H9 (cell line): Measurements from ENCODE around the gene ASL. TPM values are rescaled to one million over a fixed set of nuclear protein-coding genes. Genes with fewer than 3 reads are reported as not detected.
"Not testable (repeated sequence)": the region's sequence is repeated elsewhere in the genome, so short reads cannot be mapped to it uniquely, and the experiment has no call there.

Experiments
- DNase-seq: peaks from one replicate; pipeline ENCODE4 v3.0.0-alpha.2; 2017
- H2AFZ ChIP-seq: one replicate; pipeline ENCODE4 v1.6.1; 2013; ENCODE audit warnings: mild to moderate bottlenecking, low read length, control low read depth, moderate library complexity
- H2AK5ac ChIP-seq: 2 replicates; pipeline ENCODE4 v1.6.1; 2013; ENCODE audit warnings: low read length, control low read depth, mixed read lengths; ENCODE audit not compliant: insufficient read length
- H2BK120ac ChIP-seq: one replicate; pipeline ENCODE4 v1.6.1; 2013; ENCODE audit warnings: low read depth, mild to moderate bottlenecking, low read length, control low read depth, inconsistent platforms; ENCODE audit not compliant: poor library complexity, severe bottlenecking
- H2BK12ac ChIP-seq: 2 replicates; pipeline ENCODE4 v1.6.1; 2013; ENCODE audit warnings: low read length, control low read depth, mixed read lengths, low read depth; ENCODE audit not compliant: insufficient read length
- H2BK15ac ChIP-seq: 2 replicates; pipeline ENCODE4 v1.6.1; 2013; ENCODE audit warnings: low read depth, low read length, control low read depth
- H2BK20ac ChIP-seq: one replicate; pipeline ENCODE4 v1.6.1; 2013; ENCODE audit warnings: low read depth, mild to moderate bottlenecking, low read length, control low read depth, inconsistent platforms; ENCODE audit not compliant: poor library complexity, severe bottlenecking
- H2BK5ac ChIP-seq: 2 replicates; pipeline ENCODE4 v1.6.1; 2013; ENCODE audit warnings: low read length, control low read depth, mixed read lengths; ENCODE audit not compliant: insufficient read length
- H3K14ac ChIP-seq: 2 replicates; pipeline ENCODE4 v1.6.1; 2013; ENCODE audit warnings: low read length, control low read depth; ENCODE audit not compliant: insufficient read depth
- H3K18ac ChIP-seq: 2 replicates; pipeline ENCODE4 v1.6.1; 2013; ENCODE audit warnings: low read depth, mild to moderate bottlenecking, mixed read lengths, low read length, control low read depth; ENCODE audit not compliant: insufficient read length
- H3K23ac ChIP-seq: 2 replicates; pipeline ENCODE4 v1.6.1; 2013; ENCODE audit warnings: low read length, control low read depth, mixed read lengths, low read depth; ENCODE audit not compliant: insufficient read length
- H3K23me2 ChIP-seq: 2 replicates; pipeline ENCODE4 v1.6.1; 2013; ENCODE audit warnings: low read depth, mild to moderate bottlenecking, mixed read lengths, low read length, control low read depth; ENCODE audit not compliant: insufficient read length, poor library complexity, severe bottlenecking
- H3K27ac ChIP-seq: 2 replicates; pipeline ENCODE4 v1.5.1; 2013; ENCODE audit warnings: low read length, control low read depth, mixed read lengths, low read depth; ENCODE audit not compliant: insufficient read length
- H3K27me3 ChIP-seq: 2 replicates; pipeline ENCODE4 v1.6.1; 2013; ENCODE audit warnings: low read length, control low read depth, inconsistent platforms; ENCODE audit not compliant: insufficient read depth
- H3K4ac ChIP-seq: 2 replicates; pipeline ENCODE4 v1.6.1; 2013; ENCODE audit warnings: low read depth, mild to moderate bottlenecking, control low read depth, inconsistent platforms, low read length, moderate library complexity
- H3K4me1 ChIP-seq: 2 replicates; pipeline ENCODE4 v1.6.1; 2013; ENCODE audit warnings: low read length, control low read depth, inconsistent platforms; ENCODE audit not compliant: insufficient read depth
- H3K4me2 ChIP-seq: 2 replicates; pipeline ENCODE4 v1.6.1; 2013; ENCODE audit warnings: low read length, control low read depth, mixed read lengths; ENCODE audit not compliant: insufficient read length, insufficient read depth
- H3K56ac ChIP-seq: 2 replicates; pipeline ENCODE4 v1.6.1; 2013; ENCODE audit warnings: low read depth, mild to moderate bottlenecking, mixed read lengths, low read length, control low read depth; ENCODE audit not compliant: insufficient read length
- H3K79me1 ChIP-seq: 2 replicates; pipeline ENCODE4 v1.6.1; 2013; ENCODE audit warnings: low read depth, mild to moderate bottlenecking, moderate library complexity, low read length, control low read depth, inconsistent platforms; ENCODE audit not compliant: insufficient read depth, poor library complexity, severe bottlenecking
- H3K79me2 ChIP-seq: 2 replicates; pipeline ENCODE4 v1.6.1; 2013; ENCODE audit warnings: low read length, control low read depth, inconsistent platforms; ENCODE audit not compliant: insufficient read depth
- H3K9ac ChIP-seq: 2 replicates; pipeline ENCODE4 v1.6.1; 2013; ENCODE audit warnings: low read length, control low read depth, mixed read lengths; ENCODE audit not compliant: insufficient read length; ENCODE audit errors: extremely low read depth
- H3K9me3 ChIP-seq: one replicate; pipeline ENCODE4 v1.6.1; 2013; ENCODE audit warnings: low read depth, low read length, inconsistent platforms; ENCODE audit not compliant: control insufficient read depth
- H3T11ph ChIP-seq: one replicate; pipeline ENCODE4 v1.6.1; 2013; ENCODE audit warnings: mild to moderate bottlenecking, low read length, control low read depth, inconsistent platforms
- H4K20me1 ChIP-seq: one replicate; pipeline ENCODE4 v1.6.1; 2013; ENCODE audit not compliant: control insufficient read depth, insufficient read length, insufficient read depth
- H4K5ac ChIP-seq: 2 replicates; pipeline ENCODE4 v1.6.1; 2013; ENCODE audit warnings: low read depth, mild to moderate bottlenecking, mixed read lengths, low read length, control low read depth; ENCODE audit not compliant: insufficient read length
- H4K8ac ChIP-seq: replicated peaks from 2 replicates; pipeline ENCODE4 v1.6.1; 2013; ENCODE audit warnings: low read length, control low read depth, mixed read lengths, low read depth; ENCODE audit not compliant: insufficient read length
- H4K91ac ChIP-seq: 2 replicates; pipeline ENCODE4 v1.6.1; 2013; ENCODE audit warnings: low read depth, mild to moderate bottlenecking, moderate library complexity, mixed read lengths, low read length, control low read depth; ENCODE audit not compliant: insufficient read length
- H3K27ac Mint-ChIP-seq, 3 experiments: 2 replicates in 2 of 3; 3 replicates in 1 of 3; pipeline ENCODE4 v1.8.0; 2020 to 2021; ENCODE audit warnings: mixed read lengths in 3 of 3, mild to moderate bottlenecking in 1 of 3, moderate library complexity in 1 of 3
- H3K27me3 Mint-ChIP-seq: 2 replicates; pipeline ENCODE4 v1.8.0; 2021; ENCODE audit warnings: low read depth, mild to moderate bottlenecking, moderate library complexity, mixed read lengths
- H3K36me3 Mint-ChIP-seq, 3 experiments: 2 replicates in 2 of 3; 3 replicates in 1 of 3; pipeline ENCODE4 v1.8.0; 2020 to 2021; ENCODE audit warnings: low read depth in 3 of 3, mixed read lengths in 3 of 3; ENCODE audit not compliant: insufficient read depth in 1 of 3
- H3K4me1 Mint-ChIP-seq, 2 experiments: 2 replicates each; pipeline ENCODE4 v1.8.0; 2020; ENCODE audit warnings: mixed read lengths in 2 of 2
- H3K4me3 Mint-ChIP-seq, 2 experiments: 2 replicates in 1 of 2; 3 replicates in 1 of 2; pipeline ENCODE4 v1.8.0; 2020 to 2021; ENCODE audit warnings: mild to moderate bottlenecking in 2 of 2, mixed read lengths in 2 of 2, moderate library complexity in 1 of 2
- H3K9me3 Mint-ChIP-seq, 2 experiments: 2 replicates in 1 of 2; 3 replicates in 1 of 2; pipeline ENCODE4 v1.8.0; 2020; ENCODE audit warnings: mild to moderate bottlenecking in 2 of 2, mixed read lengths in 2 of 2, moderate library complexity in 1 of 2
- WGBS: extraction: QIAGEN DNeasy Blood & Tissue Kit; methylation state at CpG from one replicate; pipeline ENCODE4 v1.1.7; 2013; ENCODE audit warnings: missing lambda C conversion rate, low lambda C conversion rate, mixed read lengths; ENCODE audit not compliant: insufficient read length; ENCODE audit errors: extremely low coverage; 5-methylcytosine and 5-hydroxymethylcytosine counted together
- total RNA-seq: library from RNA; stranded (reverse); gene quantifications from 2 replicates; pipeline ENCODE4 v1.2.1, GENCODE V29; 2021

Gene ASL
- total RNA-seq, 1 experiment from 2014 or later, result 30.7 TPM

DNA sequence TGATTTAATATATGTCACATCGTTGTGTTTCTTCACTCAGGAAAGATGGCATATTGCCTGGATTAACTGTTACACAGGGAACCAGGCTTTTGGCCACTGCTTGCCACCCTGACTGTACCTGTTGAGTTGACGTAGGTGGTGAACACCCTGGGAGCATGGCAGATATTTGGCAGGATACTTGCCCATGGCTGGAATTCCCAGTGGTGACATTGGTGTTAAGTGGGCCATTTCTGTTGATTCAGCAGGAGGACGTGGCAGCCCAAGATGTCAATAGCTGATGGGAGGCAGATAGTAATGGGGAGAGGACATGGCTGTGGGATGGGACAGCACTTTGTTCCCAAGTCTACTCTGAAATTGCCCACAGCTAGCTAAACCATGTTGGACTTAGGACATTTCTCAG lies 51.6 kb downstream of the ASL start:
- not testable (repeated sequence) for H3K23ac ChIP-seq, H3K9me3 ChIP-seq, H3K9me3 Mint-ChIP-seq, H3K14ac ChIP-seq, H3K27ac Mint-ChIP-seq, H2AFZ ChIP-seq, H4K8ac ChIP-seq, H3K27ac ChIP-seq, H3K18ac ChIP-seq, DNase-seq, H3K27me3 ChIP-seq, H4K91ac ChIP-seq, H3K4me1 ChIP-seq, H2BK15ac ChIP-seq, H3K9ac ChIP-seq, H3T11ph ChIP-seq, H4K5ac ChIP-seq, H3K4me1 Mint-ChIP-seq, H3K23me2 ChIP-seq, H2BK5ac ChIP-seq, H3K4me2 ChIP-seq, H2BK120ac ChIP-seq, H3K56ac ChIP-seq, H4K20me1 ChIP-seq, H3K4me3 Mint-ChIP-seq, H2BK12ac ChIP-seq, H3K4ac ChIP-seq, H2AK5ac ChIP-seq, H3K79me1 ChIP-seq, H2BK20ac ChIP-seq, H3K27me3 Mint-ChIP-seq
- WGBS, result no CpG with 5 or more reads among the region's 3 CpGs
- peaks cover 5 to 17% (median 16%) of the 10 kb centered on the region in 3 experiments; a peak in 6 of 7 replicates for H3K36me3 Mint-ChIP-seq
- peaks cover 11% of the 10 kb centered on the region; the same call in 1 of the 2 replicates for H3K79me2 ChIP-seq
